Stimulated activated CD8-positive, alpha-beta memory T cell treated with anti-CD3 and anti-CD28 coated beads, Interleukin-7, amount 100 ng/mL, for 24 hours (primary cell): ENCODE data around the gene PRRT3.
"Not testable (repeated sequence)": the region's sequence is repeated elsewhere in the genome, so short reads cannot be mapped to it uniquely, and the experiment has no call there.

Experiments
- DNase-seq: peaks from one replicate; pipeline ENCODE4 v3.0.0-alpha.2; 2020; ENCODE audit warnings: low read depth

Gene PRRT3

GRCh38 chr3:9947025-9947995 lies 4.9 kb downstream of the PRRT3 start:
- no peak for DNase-seq

GRCh38 chr3:9946112-9947024 lies 5.8 kb downstream of the PRRT3 start:
- peak; percentile 49 for DNase-seq

GRCh38 chr3:9945358-9945757 lies 6.8 kb downstream of the PRRT3 start:
- DNase-seq = no peak

- no peak for DNase-seq
Measured at GRCh38 chr3:9944271-9944670, 7.9 kb downstream of the PRRT3 start.

- no peak for DNase-seq
Measured at GRCh38 chr3:9942934-9943690, 9.1 kb downstream of the PRRT3 start.

GRCh38 chr3:9942164-9942563 lies 10.0 kb downstream of the PRRT3 start:
- no peak for DNase-seq

GRCh38 chr3:9940746-9941145 lies 11.5 kb downstream of the PRRT3 start:
- no peak for DNase-seq

- not testable (repeated sequence) for DNase-seq
Measured at GRCh38 chr3:9939906-9940305, 12.3 kb downstream of the PRRT3 start.

GRCh38 chr3:9938966-9939365 lies 13.2 kb downstream of the PRRT3 start:
- no peak for DNase-seq

- DNase-seq = no peak
Measured at GRCh38 chr3:9937486-9938238, 14.5 kb downstream of the PRRT3 start.

- no peak for DNase-seq
Measured at GRCh38 chr3:9935966-9936510, 16.2 kb downstream of the PRRT3 start.

- no peak for DNase-seq
Measured at GRCh38 chr3:9934993-9935392, 17.2 kb downstream of the PRRT3 start.

- no peak for DNase-seq
Measured at GRCh38 chr3:9934235-9934621, 18.0 kb downstream of the PRRT3 start.

GRCh38 chr3:9933561-9934234 lies 18.5 kb downstream of the PRRT3 start, which contains the start of gene CRELD1:
Gene CRELD1, plus strand, starts transcription at chr3:9933834. Its CDS starts 605 bp downstream, at chr3:9934439.
- peak; percentile 92 for DNase-seq

GRCh38 chr3:9932843-9933560 lies 19.2 kb downstream of the PRRT3 start:
- peak; percentile 73 for DNase-seq

- DNase-seq = no peak
Measured at GRCh38 chr3:9932535-9932842, 19.7 kb downstream of the PRRT3 start.

- DNase-seq = no peak
Measured at GRCh38 chr3:9930804-9931418, 21.3 kb downstream of the PRRT3 start.

- DNase-seq = no peak
Measured at GRCh38 chr3:9928158-9928557, 24.1 kb downstream of the PRRT3 start.
